ENCODE results near the gene ZNF521. TPM values are rescaled to one million over a fixed set of nuclear protein-coding genes. Genes with fewer than 3 reads are reported as not detected.

The ZNF521 gene
- total and polyA plus RNA-seq, 2 donors (not counting 3 experiments of a cell fraction or from before 2014, with no cell fraction given), result 111 to 168 TPM

- POLR2A ChIA-PET, result interaction anchor here (0.5 to 1.0 kb wide), 3 partner anchors 10 to 113 kb away, joined by 3 read pairs; no protein-coding TSS in a partner anchor
- dilution Hi-C loops (cut with MboI; ENCODE audit: extremely low pct_ligation_motif_present, low sequenced_read_pairs) (no loop called here), intact Hi-C loops (cut with micrococcal nuclease) (no loop called here)
These were observed 108.2 kb downstream of the ZNF521 start for GRCh38 chr18:25243754-25244153.

More at GRCh38 chr18:25243754-25244153, 108.2 kb downstream of the ZNF521 start:
- Histone ChIP-seq H3K9me1 (replicated peaks; ENCODE audit: control insufficient read depth, extremely low read depth, insufficient read depth, low read length) (no peaks in the 10 kb centered on the region), H3K4me1 (ENCODE audit: control insufficient read depth, extremely low read depth, insufficient read depth, low read length) (peaks cover 66% of the 10 kb centered on the region), H3K36me3 (ENCODE audit: control insufficient read depth in 2 of 2, extremely low read depth in 1 of 2, insufficient read depth in 2 of 2, low read length in 2 of 2) (no peaks in the 10 kb centered on the region), H3K27me3 (ENCODE audit: control insufficient read depth in 2 of 2, insufficient read depth in 2 of 2, low read length in 2 of 2) (no peaks in the 10 kb centered on the region), H3K4me2 (ENCODE audit: insufficient read depth, low read length) (no peak overlapping the region), H4K20me1 (replicated peaks; ENCODE audit: control insufficient read depth, extremely low read depth, insufficient read depth, low read length) (no peaks in the 10 kb centered on the region), H2AFZ (ENCODE audit: low read depth, low read length) (no peak overlapping the region), H3K79me2 (ENCODE audit: control insufficient read depth, insufficient read depth, low read length) (peaks cover 55% of the 10 kb centered on the region), H3K9ac (replicated peaks; ENCODE audit: extremely low read depth, insufficient read depth, low read length) (no peak overlapping the region), H3K4me3 (replicated peaks in 1 of 3; ENCODE audit: insufficient read depth in 1 of 3, low read depth in 1 of 3, low read length in 3 of 3) (no peak overlapping the region), H3K9me3 (replicated peaks; ENCODE audit: control insufficient read depth, insufficient read depth, low read length) (no peaks in the 10 kb centered on the region), H3K27ac (ENCODE audit: insufficient read depth, low read depth, low read length) (no peak overlapping the region)
- no TSS peak for BruUV-seq (replicated peaks)
- FAIRE-seq (no peak), DNase-seq (ENCODE audit: low read depth, low spot score) (no peak)
- CTCF ChIA-PET, result interaction anchor here (1.1 to 3.3 kb wide), 3 partner anchors 10 to 32 kb away, joined by 3 to 8 read pairs (median 4); no protein-coding TSS in a partner anchor
- no peak for TF ChIP-seq JUN (IDR thresholded peaks at IDR 0.05; ENCODE audit: borderline replicate concordance, insufficient read depth, insufficient read length, low read depth)
- TF ChIP-seq GATA2 (IDR thresholded peaks at IDR 0.05; ENCODE audit: insufficient read depth, insufficient read length, low read depth, low read length), result no peak
- TF ChIP-seq POLR2A (IDR thresholded peaks at IDR 0.05; ENCODE audit: low read depth, low read length), result no peak
- TF ChIP-seq POLR2AphosphoS5 (IDR thresholded peaks at IDR 0.05; ENCODE audit: insufficient read depth, low read depth, low read length), result no peak
- no peak for TF ChIP-seq EZH2 (IDR thresholded peaks at IDR 0.05; ENCODE audit: borderline replicate concordance, low read depth, low read length, severe bottlenecking)
- TF ChIP-seq CTCF (IDR thresholded peaks at IDR 0.05; ENCODE audit: extremely low read depth in 1 of 2, insufficient read depth in 1 of 2, low read depth in 1 of 2, low read length in 2 of 2), result no peak
- TF ChIP-seq MAX (IDR thresholded peaks at IDR 0.05; ENCODE audit: insufficient read depth, insufficient read length), result no peak
- no peak for TF ChIP-seq FOS (IDR thresholded peaks at IDR 0.05; ENCODE audit: borderline replicate concordance, insufficient read depth, low read length)
- no peak for TF ChIP-seq MYC (IDR thresholded peaks at IDR 0.05; ENCODE audit: low read depth, low read length)

All from endothelial cell of umbilical vein (primary cell).